GM23338 (cell line): ENCODE measurements around the gene IL22RA1. TPM values are rescaled to one million over a fixed set of nuclear protein-coding genes. Genes with fewer than 3 reads are reported as not detected.

Source experiments
- ATAC-seq: fragments of 200-7000 bp; cut with Tn5 transposase; 3 replicates; pipeline ENCODE4 v1.9.1; 2020
- DNase-seq: peaks from one replicate; pipeline ENCODE4 v3.0.0-alpha.2; 2015; ENCODE audit warnings: low spot score
- H2AFZ ChIP-seq: fragments of 200-600 bp; sonication (generic); 2 replicates; pipeline ENCODE4 v1.8.0; 2016; ENCODE audit warnings: antibody characterized with exemption, mild to moderate bottlenecking, moderate library complexity
- H3F3A ChIP-seq: fragments of 200-600 bp; sonication (generic); replicated peaks from 2 replicates; pipeline ENCODE4 v1.8.0; 2017; ENCODE audit warnings: antibody characterized with exemption, mixed run types, low read depth
- H3K27ac ChIP-seq: fragments of 200-600 bp; sonication (generic); 2 replicates; pipeline ENCODE4 v1.6.1; 2016; ENCODE audit warnings: low read depth
- H3K27me3 ChIP-seq: fragments of 200-600 bp; sonication (generic); 2 replicates; pipeline ENCODE4 v1.8.0; 2016; ENCODE audit warnings: mild to moderate bottlenecking, mixed run types, moderate library complexity; ENCODE audit not compliant: insufficient read depth
- H3K36me3 ChIP-seq: fragments of 200-600 bp; sonication (generic); 2 replicates; pipeline ENCODE4 v1.8.0; 2016; ENCODE audit warnings: mild to moderate bottlenecking; ENCODE audit not compliant: insufficient read depth
- H3K4me1 ChIP-seq: fragments of 200-600 bp; sonication (generic); 2 replicates; pipeline ENCODE4 v1.8.0; 2016; ENCODE audit warnings: mild to moderate bottlenecking, moderate library complexity; ENCODE audit not compliant: insufficient read depth
- H3K4me2 ChIP-seq: fragments of 200-600 bp; sonication (generic); 2 replicates; pipeline ENCODE4 v1.7.1; 2017; ENCODE audit warnings: mixed run types
- H3K4me3 ChIP-seq: fragments of 200-600 bp; sonication (generic); 2 replicates; pipeline ENCODE4 v1.6.1; 2016; ENCODE audit warnings: mixed run types
- H3K79me2 ChIP-seq: fragments of 200-600 bp; sonication (generic); replicated peaks from 2 replicates; pipeline ENCODE4 v1.8.0; 2017; ENCODE audit warnings: mild to moderate bottlenecking; ENCODE audit not compliant: insufficient read depth
- H3K9me2 ChIP-seq: fragments of 200-600 bp; sonication (generic); 2 replicates; pipeline ENCODE4 v1.8.0; 2017; ENCODE audit not compliant: insufficient read depth
- H4K20me1 ChIP-seq: fragments of 200-600 bp; sonication (generic); replicated peaks from 2 replicates; pipeline ENCODE4 v1.8.0; 2017; ENCODE audit warnings: mild to moderate bottlenecking; ENCODE audit not compliant: insufficient read depth
- H3K27ac Mint-ChIP-seq: 2 replicates; pipeline ENCODE4 v1.8.0; 2020; ENCODE audit warnings: inconsistent platforms, mild to moderate bottlenecking, moderate library complexity, mixed read lengths
- H3K27me3 Mint-ChIP-seq: 3 replicates; pipeline ENCODE4 v1.8.0; 2022; ENCODE audit warnings: low read depth, mild to moderate bottlenecking, moderate library complexity, mixed read lengths, inconsistent platforms; ENCODE audit not compliant: insufficient read depth, poor library complexity
- H3K36me3 Mint-ChIP-seq: 3 replicates; pipeline ENCODE4 v1.8.0; 2021; ENCODE audit warnings: low read depth, mild to moderate bottlenecking, inconsistent platforms, moderate library complexity, mixed read lengths
- H3K4me1 Mint-ChIP-seq: 3 replicates; pipeline ENCODE4 v1.8.0; 2020; ENCODE audit warnings: mild to moderate bottlenecking, inconsistent platforms, mixed read lengths
- H3K4me3 Mint-ChIP-seq: 3 replicates; pipeline ENCODE4 v1.8.0; 2021; ENCODE audit warnings: moderate library complexity, mild to moderate bottlenecking, inconsistent platforms, mixed read lengths
- H3K9me3 Mint-ChIP-seq: 3 replicates; pipeline ENCODE4 v1.8.0; 2020; ENCODE audit warnings: moderate library complexity, mild to moderate bottlenecking, inconsistent platforms, mixed read lengths
- CREB1 ChIP-seq: fragments of 250-450 bp; sonication (Bioruptor Pico); IDR thresholded peaks from 2 replicates; pipeline ENCODE4 v1.5.0; 2020; ENCODE audit warnings: low read depth, mild to moderate bottlenecking, moderate library complexity
- CTCF ChIP-seq, 2 experiments: fragments of 200-600 bp in 1 of 2; sonication (generic) in 1 of 2; conservative IDR thresholded peaks; 2 replicates each; pipeline versions ENCODE4 v1.5.1 to v1.6.1; 2016 to 2017; ENCODE audit warnings: antibody characterized with exemption in 2 of 2, low read depth in 2 of 2, mild to moderate bottlenecking in 2 of 2, moderate library complexity in 1 of 2
- ETS1 ChIP-seq: IDR thresholded peaks from 2 replicates; pipeline ENCODE4 v1.6.1; 2016; ENCODE audit warnings: antibody characterized with exemption
- EZH2 ChIP-seq: fragments of 200-600 bp; sonication (generic); IDR thresholded peaks from one replicate; pipeline ENCODE4 v1.8.0; 2017; ENCODE audit warnings: antibody characterized with exemption, mild to moderate bottlenecking, low read depth; ENCODE audit not compliant: unreplicated experiment
- EZH2phosphoT487 ChIP-seq: fragments of 200-600 bp; sonication (generic); IDR thresholded peaks from one replicate; pipeline ENCODE4 v1.8.1; 2018; ENCODE audit warnings: antibody characterized with exemption; ENCODE audit not compliant: unreplicated experiment
- JUNB ChIP-seq: IDR thresholded peaks from one replicate; pipeline ENCODE4 v1.6.1; 2016; ENCODE audit warnings: antibody characterized with exemption; ENCODE audit not compliant: unreplicated experiment
- NANOG ChIP-seq: IDR thresholded peaks from 2 replicates; pipeline ENCODE4 v1.6.1; 2016; ENCODE audit warnings: antibody characterized with exemption, borderline replicate concordance
- POLR2AphosphoS5 ChIP-seq: IDR thresholded peaks from 2 replicates; pipeline ENCODE4 v1.6.1; 2016; ENCODE audit warnings: antibody characterized with exemption, low read depth
- REST ChIP-seq: IDR thresholded peaks from one replicate; pipeline ENCODE4 v1.6.1; 2018; ENCODE audit warnings: antibody characterized with exemption; ENCODE audit not compliant: unreplicated experiment
- STAT1 ChIP-seq: IDR thresholded peaks from one replicate; pipeline ENCODE4 v1.6.1; 2016; ENCODE audit warnings: antibody characterized with exemption; ENCODE audit not compliant: unreplicated experiment
- ZNF114 ChIP-seq: fragments of 250-450 bp; sonication (Bioruptor Pico); IDR thresholded peaks from 2 replicates; pipeline ENCODE4 v1.5.0; 2020; ENCODE audit warnings: mild to moderate bottlenecking, moderate library complexity
- ZNF331 ChIP-seq: fragments of 250-450 bp; sonication (Bioruptor Pico); IDR thresholded peaks from 2 replicates; pipeline ENCODE4 v1.5.0; 2020; ENCODE audit warnings: low read depth, mild to moderate bottlenecking, moderate library complexity
- ZNF462 ChIP-seq: fragments of 250-450 bp; sonication (Bioruptor Pico); IDR thresholded peaks from 2 replicates; pipeline ENCODE4 v1.5.0; 2020; ENCODE audit warnings: mild to moderate bottlenecking, moderate library complexity
- polyA plus RNA-seq: library from polyadenylated mRNA; unstranded; fragments of >200 nt; fragmentation: Nextera tagmentation; extraction: Ambion mirVana; gene quantifications from 2 replicates; pipeline ENCODE4 v1.2.1, GENCODE V29; 2016
- total RNA-seq: library from RNA; depleted of rRNA; stranded (reverse); fragments of >200 nt; shearing (Covaris generic); gene quantifications from 2 replicates; pipeline ENCODE4 v1.2.3, GENCODE V29; 2014

The IL22RA1 gene
- total and polyA plus RNA-seq, 2 experiments from 2014 or later: 0.11 to 0.28 TPM

- Histone ChIP-seq H3K79me2 (no peaks in the 10 kb centered on the region), H3K4me1 (no peaks in the 10 kb centered on the region), H3K36me3 (no peaks in the 10 kb centered on the region), H3K9me2 (no peaks in the 10 kb centered on the region), H3K4me2 (no peak overlapping the region), H2AFZ (no peak overlapping the region), H3K27ac (no peak overlapping the region), H3K27me3 (no peaks in the 10 kb centered on the region), H3K4me3 (no peak overlapping the region), H4K20me1 (no peaks in the 10 kb centered on the region), H3F3A (no peaks in the 10 kb centered on the region)
- Mint-ChIP-seq H3K4me1 (peaks cover 10% of the 10 kb centered on the region), H3K27ac (no peak overlapping the region), H3K9me3 (peaks cover 14% of the 10 kb centered on the region; the same call in 2 of the 3 replicates), H3K36me3 (peaks cover 8% of the 10 kb centered on the region; the same call in 1 of the 3 replicates), H3K4me3 (no peak overlapping the region), H3K27me3 (no peaks in the 10 kb centered on the region)
- DNase-seq (no peak), ATAC-seq (no peak)
- TF ChIP-seq JUNB (no peak), ZNF331 (CRISPR knock-in tag) (no peak), NANOG (no peak), CREB1 (CRISPR knock-in tag) (no peak), ETS1 (no peak), ZNF114 (no peak), POLR2AphosphoS5 (no peak), EZH2 (no peak), ZNF462 (CRISPR knock-in tag) (no peak), STAT1 (no peak), EZH2phosphoT487 (no peak), CTCF (conservative IDR thresholded peaks at IDR 0.05; ENCODE audit: low read depth in 2 of 2) (no peak), REST (no peak)
Observed at GRCh38 chr1:24130385-24130784, 12.6 kb downstream of the IL22RA1 start.
